ENCODE results near the gene EQTN.

- TF ChIP-seq POLR2A (IDR thresholded peaks at IDR 0.05) = no peak
- TF ChIP-seq, protein P1, sequence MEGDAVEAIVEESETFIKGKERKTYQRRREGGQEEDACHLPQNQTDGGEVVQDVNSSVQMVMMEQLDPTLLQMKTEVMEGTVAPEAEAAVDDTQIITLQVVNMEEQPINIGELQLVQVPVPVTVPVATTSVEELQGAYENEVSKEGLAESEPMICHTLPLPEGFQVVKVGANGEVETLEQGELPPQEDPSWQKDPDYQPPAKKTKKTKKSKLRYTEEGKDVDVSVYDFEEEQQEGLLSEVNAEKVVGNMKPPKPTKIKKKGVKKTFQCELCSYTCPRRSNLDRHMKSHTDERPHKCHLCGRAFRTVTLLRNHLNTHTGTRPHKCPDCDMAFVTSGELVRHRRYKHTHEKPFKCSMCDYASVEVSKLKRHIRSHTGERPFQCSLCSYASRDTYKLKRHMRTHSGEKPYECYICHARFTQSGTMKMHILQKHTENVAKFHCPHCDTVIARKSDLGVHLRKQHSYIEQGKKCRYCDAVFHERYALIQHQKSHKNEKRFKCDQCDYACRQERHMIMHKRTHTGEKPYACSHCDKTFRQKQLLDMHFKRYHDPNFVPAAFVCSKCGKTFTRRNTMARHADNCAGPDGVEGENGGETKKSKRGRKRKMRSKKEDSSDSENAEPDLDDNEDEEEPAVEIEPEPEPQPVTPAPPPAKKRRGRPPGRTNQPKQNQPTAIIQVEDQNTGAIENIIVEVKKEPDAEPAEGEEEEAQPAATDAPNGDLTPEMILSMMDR (IDR thresholded peaks at IDR 0.05) = no peak
Measured at GRCh38 chr9:27339661-27340284, 42.8 kb upstream of the EQTN start.
